GM06990 (cell line): ENCODE data around the gene HBA1.

ENCODE experiments used
- DNase-seq: peaks from one replicate; pipeline ENCODE4 v3.0.0-alpha.2; 2011; ENCODE audit not compliant: insufficient read length; ENCODE audit errors: extremely low read depth
- H3K27me3 ChIP-seq: replicated peaks from 2 replicates; pipeline ENCODE4 v1.6.0; 2011; ENCODE audit warnings: low read length; ENCODE audit not compliant: control insufficient read depth, insufficient read depth
- H3K36me3 ChIP-seq: 2 replicates; pipeline ENCODE4 v1.5.1; 2011; ENCODE audit warnings: low read length; ENCODE audit not compliant: control insufficient read depth, insufficient read depth
- H3K4me3 ChIP-seq: replicated peaks from 2 replicates; pipeline ENCODE4 v1.5.1; 2011; ENCODE audit warnings: low read depth, mild to moderate bottlenecking, control low read depth, low read length
- TF ChIP-seq, protein P1 (sequence below): IDR thresholded peaks from 2 replicates; pipeline ENCODE4 v1.5.1; 2011; ENCODE audit warnings: low read length, control low read depth, mild to moderate bottlenecking, inconsistent platforms; ENCODE audit not compliant: insufficient read depth, poor library complexity, severe bottlenecking

HBA1 gene

GRCh38 chr16:220021-220420, 43.5 kb downstream of the HBA1 start:
- peaks cover 11% of the 10 kb centered on the region for H3K36me3 ChIP-seq
- no peak for DNase-seq
- no peaks in the 10 kb centered on the region for H3K27me3 ChIP-seq
- no peak overlapping the region for H3K4me3 ChIP-seq
- TF ChIP-seq, protein P1, sequence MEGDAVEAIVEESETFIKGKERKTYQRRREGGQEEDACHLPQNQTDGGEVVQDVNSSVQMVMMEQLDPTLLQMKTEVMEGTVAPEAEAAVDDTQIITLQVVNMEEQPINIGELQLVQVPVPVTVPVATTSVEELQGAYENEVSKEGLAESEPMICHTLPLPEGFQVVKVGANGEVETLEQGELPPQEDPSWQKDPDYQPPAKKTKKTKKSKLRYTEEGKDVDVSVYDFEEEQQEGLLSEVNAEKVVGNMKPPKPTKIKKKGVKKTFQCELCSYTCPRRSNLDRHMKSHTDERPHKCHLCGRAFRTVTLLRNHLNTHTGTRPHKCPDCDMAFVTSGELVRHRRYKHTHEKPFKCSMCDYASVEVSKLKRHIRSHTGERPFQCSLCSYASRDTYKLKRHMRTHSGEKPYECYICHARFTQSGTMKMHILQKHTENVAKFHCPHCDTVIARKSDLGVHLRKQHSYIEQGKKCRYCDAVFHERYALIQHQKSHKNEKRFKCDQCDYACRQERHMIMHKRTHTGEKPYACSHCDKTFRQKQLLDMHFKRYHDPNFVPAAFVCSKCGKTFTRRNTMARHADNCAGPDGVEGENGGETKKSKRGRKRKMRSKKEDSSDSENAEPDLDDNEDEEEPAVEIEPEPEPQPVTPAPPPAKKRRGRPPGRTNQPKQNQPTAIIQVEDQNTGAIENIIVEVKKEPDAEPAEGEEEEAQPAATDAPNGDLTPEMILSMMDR: no peak
